Measurements from ENCODE around the gene ANK3. TPM values are rescaled to one million over a fixed set of nuclear protein-coding genes. Genes with fewer than 3 reads are reported as not detected.
A peak's percentile ranks its signal among the peaks of the same experiment; 100 is the strongest.

ANK3 gene
- total RNA-seq, 1 donor = 248 TPM

DNA sequence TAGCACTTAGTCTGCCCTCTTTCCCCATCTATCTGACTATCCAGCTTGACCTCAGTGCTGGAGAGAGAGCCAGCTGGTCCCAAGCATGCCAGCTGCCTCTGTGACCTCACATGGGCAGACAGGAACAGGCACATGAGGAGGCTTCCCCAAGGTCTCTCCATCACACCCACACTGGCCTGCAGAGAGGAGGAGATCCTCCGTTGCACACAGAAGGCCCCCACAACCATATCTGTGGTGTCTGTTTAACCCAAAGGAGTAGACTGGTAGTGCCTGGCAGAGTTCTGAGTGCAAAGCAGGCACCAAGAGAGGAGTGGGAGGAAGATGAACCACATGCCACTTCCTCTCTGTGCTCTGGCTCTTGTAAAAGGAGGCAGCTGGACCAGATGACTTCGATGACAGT is 4.8 kb upstream of the ANK3 start:
- H3K4me3 ChIP-seq (ENCODE audit: low read depth, low read length) = no peak overlapping the region
- TF ChIP-seq, protein P1, sequence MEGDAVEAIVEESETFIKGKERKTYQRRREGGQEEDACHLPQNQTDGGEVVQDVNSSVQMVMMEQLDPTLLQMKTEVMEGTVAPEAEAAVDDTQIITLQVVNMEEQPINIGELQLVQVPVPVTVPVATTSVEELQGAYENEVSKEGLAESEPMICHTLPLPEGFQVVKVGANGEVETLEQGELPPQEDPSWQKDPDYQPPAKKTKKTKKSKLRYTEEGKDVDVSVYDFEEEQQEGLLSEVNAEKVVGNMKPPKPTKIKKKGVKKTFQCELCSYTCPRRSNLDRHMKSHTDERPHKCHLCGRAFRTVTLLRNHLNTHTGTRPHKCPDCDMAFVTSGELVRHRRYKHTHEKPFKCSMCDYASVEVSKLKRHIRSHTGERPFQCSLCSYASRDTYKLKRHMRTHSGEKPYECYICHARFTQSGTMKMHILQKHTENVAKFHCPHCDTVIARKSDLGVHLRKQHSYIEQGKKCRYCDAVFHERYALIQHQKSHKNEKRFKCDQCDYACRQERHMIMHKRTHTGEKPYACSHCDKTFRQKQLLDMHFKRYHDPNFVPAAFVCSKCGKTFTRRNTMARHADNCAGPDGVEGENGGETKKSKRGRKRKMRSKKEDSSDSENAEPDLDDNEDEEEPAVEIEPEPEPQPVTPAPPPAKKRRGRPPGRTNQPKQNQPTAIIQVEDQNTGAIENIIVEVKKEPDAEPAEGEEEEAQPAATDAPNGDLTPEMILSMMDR (IDR thresholded peaks at IDR 0.05; ENCODE audit: insufficient read depth, low read length) = no peak
- no peak for DNase-seq (ENCODE audit: low read depth)

DNA sequence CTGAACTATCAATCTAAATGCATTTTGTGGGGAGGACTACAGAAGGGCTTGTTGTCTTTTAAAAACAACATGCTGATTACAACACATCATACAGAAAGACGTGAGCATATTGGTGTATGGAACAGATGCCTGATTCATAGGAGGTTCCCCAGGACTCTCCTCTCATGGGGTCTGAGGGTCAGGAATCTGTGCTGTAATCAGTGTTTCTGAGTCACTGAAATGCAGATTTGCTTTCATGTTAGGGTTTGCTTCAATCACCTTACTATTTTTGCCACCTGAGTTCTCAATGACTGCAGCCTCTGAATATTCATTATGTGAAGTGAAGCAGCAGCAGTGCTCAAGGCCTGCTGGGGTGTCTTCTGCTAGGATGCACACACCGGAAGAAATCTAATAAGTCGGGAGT is 550 bp upstream of the ANK3 start:
- TF ChIP-seq, protein P1 (IDR thresholded peaks at IDR 0.05; ENCODE audit: insufficient read depth, low read length) = no peak
- no peak for DNase-seq (ENCODE audit: low read depth)
- H3K4me3 ChIP-seq (ENCODE audit: low read depth, low read length) = no peak overlapping the region

DNA sequence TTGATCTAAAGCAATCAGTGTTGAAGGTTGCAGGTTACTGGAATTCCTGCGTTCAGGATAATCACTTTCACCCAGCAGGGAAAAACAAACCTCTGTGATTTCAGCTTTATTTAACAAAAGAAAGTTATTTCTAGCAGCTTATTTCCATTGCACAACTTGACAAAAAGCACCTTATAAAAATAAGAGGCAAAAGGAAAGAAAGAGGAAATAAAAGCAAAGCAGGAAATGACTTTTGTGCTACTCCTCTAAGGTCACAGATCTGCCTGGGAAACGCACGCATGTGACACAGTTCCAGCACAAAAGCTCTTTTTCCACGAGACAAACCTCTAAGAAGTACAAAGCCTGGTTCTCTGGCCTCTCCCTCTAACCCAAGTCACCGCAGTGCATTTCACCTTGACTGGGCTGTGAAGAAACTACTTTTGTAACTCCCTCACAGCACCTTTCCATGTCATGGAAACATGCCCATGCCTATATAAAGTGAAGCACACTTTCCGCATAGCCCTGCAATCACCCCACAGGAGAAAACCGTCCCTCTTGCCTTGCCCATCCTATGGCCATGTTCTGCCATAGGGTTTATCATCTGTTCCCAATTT is 870 bp downstream of the ANK3 start:
- no peak overlapping the region for H3K4me3 ChIP-seq (ENCODE audit: low read depth, low read length)
- no peak for DNase-seq (ENCODE audit: low read depth)
- TF ChIP-seq, protein P1 (IDR thresholded peaks at IDR 0.05; ENCODE audit: insufficient read depth, low read length) = no peak

DNA sequence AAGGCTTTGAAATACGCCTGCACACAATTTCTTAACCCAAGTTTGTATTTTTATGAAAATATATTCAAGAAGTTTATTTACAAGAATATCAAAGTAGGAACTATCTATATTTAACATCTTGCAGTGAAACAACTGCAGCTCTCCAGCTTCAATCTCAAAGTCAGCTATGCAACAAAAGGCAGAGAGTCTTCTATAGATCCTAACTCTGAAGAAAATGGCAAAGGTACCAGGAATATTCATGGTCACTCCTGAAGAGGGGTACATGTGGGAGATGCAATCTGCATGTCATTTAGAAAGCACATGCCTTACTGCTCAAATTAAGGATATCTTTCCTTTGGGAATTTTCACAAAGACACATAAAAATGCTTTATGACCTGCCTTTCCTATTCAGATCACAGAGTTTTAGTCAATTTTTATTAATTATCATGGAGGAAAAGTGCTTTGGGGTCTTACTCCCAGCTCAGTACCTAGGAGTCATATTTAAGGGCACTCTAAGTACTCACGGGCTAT is 1.5 kb downstream of the ANK3 start:
- DNase-seq (ENCODE audit: low read depth) = no peak
- H3K4me3 ChIP-seq (ENCODE audit: low read depth, low read length) = no peak overlapping the region
- TF ChIP-seq, protein P1 (IDR thresholded peaks at IDR 0.05; ENCODE audit: insufficient read depth, low read length) = no peak

DNA sequence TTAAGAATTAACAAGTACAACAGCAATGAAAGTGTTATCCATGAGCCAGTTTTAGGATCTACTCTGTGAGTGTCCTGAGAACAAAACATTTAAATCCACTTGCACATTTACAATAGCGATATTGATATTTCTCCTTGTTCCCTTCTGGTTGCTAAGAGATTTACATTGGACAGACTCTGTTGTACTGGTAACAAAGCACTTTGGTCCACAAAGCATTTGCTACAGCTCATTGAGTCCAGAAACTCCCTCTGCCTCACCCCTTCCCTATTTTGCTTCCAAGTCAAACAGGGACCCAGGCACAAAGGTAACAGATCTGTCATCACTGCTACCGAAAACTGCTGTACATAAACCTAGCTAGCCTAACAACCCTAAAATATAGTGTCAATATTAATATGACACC is 2.1 kb downstream of the ANK3 start:
- TF ChIP-seq, protein P1 (IDR thresholded peaks at IDR 0.05; ENCODE audit: insufficient read depth, low read length) = no peak

DNA sequence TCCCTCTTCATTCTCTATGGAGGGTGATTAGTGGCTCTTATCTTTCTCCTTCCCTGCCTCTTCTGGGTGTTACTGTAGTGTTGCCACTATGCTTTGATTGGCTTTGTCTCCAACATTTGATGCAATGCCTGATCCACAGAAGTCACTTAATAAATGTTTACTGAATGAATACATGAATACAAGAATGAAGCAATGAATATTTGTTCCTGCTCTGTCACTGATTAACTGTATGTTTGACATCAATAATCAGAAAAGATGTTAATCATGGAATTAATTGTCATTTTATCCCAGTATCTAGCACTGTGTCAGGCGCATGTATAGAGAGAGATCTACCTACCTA is 4.3 kb downstream of the ANK3 start:
- H3K4me3 ChIP-seq (ENCODE audit: low read depth, low read length) = no peak overlapping the region
- DNase-seq (ENCODE audit: low read depth) = peak; percentile 20
- TF ChIP-seq, protein P1 (IDR thresholded peaks at IDR 0.05; ENCODE audit: insufficient read depth, low read length) = no peak

More for the DNA sequence above, 2.1 kb downstream of the ANK3 start:
- DNase-seq (ENCODE audit: low read depth) = no peak
- no peak overlapping the region for H3K4me3 ChIP-seq (ENCODE audit: low read depth, low read length)
